GM12874 (cell line): ENCODE data around the gene EID3.

Experiments used
- CTCF ChIP-seq: IDR thresholded peaks from 2 replicates; pipeline ENCODE4 v1.5.1; 2011; ENCODE audit warnings: low read depth, mild to moderate bottlenecking, control low read depth, low read length, moderate library complexity; ENCODE audit not compliant: insufficient read depth

EID3 gene

GRCh38 chr12:104282109-104282508 lies 21.4 kb upstream of the EID3 start:
- TF ChIP-seq CTCF, result no peak

- TF ChIP-seq CTCF, result no peak
These were observed 17.6 kb upstream of the EID3 start for GRCh38 chr12:104285740-104286515.

GRCh38 chr12:104286516-104287482 lies 16.7 kb upstream of the EID3 start:
- TF ChIP-seq CTCF, result no peak

- no peak for TF ChIP-seq CTCF
These were observed 14.8 kb upstream of the EID3 start for GRCh38 chr12:104288635-104289274.

GRCh38 chr12:104290320-104290719 lies 13.2 kb upstream of the EID3 start:
- TF ChIP-seq CTCF, result no peak

- TF ChIP-seq CTCF, result no peak
These were observed 12.7 kb upstream of the EID3 start for GRCh38 chr12:104290855-104291254.
